Suprapubic skin (tissue), 4 donors: ENCODE data around the gene COPS3.

Experiments
- EP300 ChIP-seq: sonication (generic); formaldehyde crosslinking; IDR thresholded peaks from one replicate; pipeline ENCODE4 v1.6.1; 2017; ENCODE audit warnings: antibody characterized with exemption
- POLR2A ChIP-seq, 2 donors: fragments of 450-650 bp; IDR thresholded peaks; one replicate each; pipeline ENCODE4 v1.6.1; 2017; ENCODE audit warnings: antibody characterized with exemption in 2 of 2, mild to moderate bottlenecking in 2 of 2, moderate library complexity in 2 of 2
- POLR2AphosphoS5 ChIP-seq, 3 donors: sonication (generic); formaldehyde crosslinking; IDR thresholded peaks; one replicate each; pipeline ENCODE4 v1.6.1; 2017; ENCODE audit warnings: antibody characterized with exemption in 3 of 3
- TF ChIP-seq, protein P1 (sequence below), 2 donors: fragments of 200-600 bp in 1 of 2; fragments of 450-650 bp in 1 of 2; sonication (generic) in 1 of 2; IDR thresholded peaks; one replicate each; pipeline ENCODE4 v1.5.1; 2016 to 2019; ENCODE audit warnings: antibody characterized with exemption in 2 of 2, mild to moderate bottlenecking in 1 of 2, moderate library complexity in 1 of 2

DNA sequence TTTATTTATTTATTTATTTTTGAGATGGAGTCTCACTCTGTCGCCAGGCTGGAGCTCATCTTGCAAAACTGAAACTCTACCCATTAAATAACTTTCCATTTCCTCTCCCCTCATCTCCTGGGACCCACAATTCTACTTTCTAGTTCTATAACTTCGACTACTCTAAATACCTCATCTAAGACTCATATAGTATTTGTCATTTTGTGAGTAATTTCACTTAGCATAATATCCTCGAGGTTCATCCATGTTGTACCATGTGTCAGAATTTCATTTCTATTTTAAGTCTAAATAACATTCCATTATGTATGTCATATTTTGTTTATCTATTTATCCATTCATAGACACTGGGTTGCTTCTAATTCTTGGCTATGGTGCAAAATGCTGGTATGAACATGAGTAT, 17.1 kb upstream of the COPS3 start:
- TF ChIP-seq, protein P1, sequence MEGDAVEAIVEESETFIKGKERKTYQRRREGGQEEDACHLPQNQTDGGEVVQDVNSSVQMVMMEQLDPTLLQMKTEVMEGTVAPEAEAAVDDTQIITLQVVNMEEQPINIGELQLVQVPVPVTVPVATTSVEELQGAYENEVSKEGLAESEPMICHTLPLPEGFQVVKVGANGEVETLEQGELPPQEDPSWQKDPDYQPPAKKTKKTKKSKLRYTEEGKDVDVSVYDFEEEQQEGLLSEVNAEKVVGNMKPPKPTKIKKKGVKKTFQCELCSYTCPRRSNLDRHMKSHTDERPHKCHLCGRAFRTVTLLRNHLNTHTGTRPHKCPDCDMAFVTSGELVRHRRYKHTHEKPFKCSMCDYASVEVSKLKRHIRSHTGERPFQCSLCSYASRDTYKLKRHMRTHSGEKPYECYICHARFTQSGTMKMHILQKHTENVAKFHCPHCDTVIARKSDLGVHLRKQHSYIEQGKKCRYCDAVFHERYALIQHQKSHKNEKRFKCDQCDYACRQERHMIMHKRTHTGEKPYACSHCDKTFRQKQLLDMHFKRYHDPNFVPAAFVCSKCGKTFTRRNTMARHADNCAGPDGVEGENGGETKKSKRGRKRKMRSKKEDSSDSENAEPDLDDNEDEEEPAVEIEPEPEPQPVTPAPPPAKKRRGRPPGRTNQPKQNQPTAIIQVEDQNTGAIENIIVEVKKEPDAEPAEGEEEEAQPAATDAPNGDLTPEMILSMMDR (IDR thresholded peaks at IDR 0.05), result no peak
- no peak for TF ChIP-seq POLR2AphosphoS5 (IDR thresholded peaks at IDR 0.05)
- TF ChIP-seq POLR2A (IDR thresholded peaks at IDR 0.05), result no peak
- TF ChIP-seq EP300, result no peak
